D721Med (cell line): ENCODE data around the gene CLSTN2.

ENCODE experiments used
- DNase-seq: peaks from one replicate; pipeline ENCODE4 v3.0.0; 2011; ENCODE audit warnings: low spot score; ENCODE audit not compliant: insufficient read length
- FAIRE-seq: peaks from 2 replicates; lab custom pipeline; 2011; peaks lifted over from hg19 to GRCh38; lab: Jason Lieb, UNC
- CTCF ChIP-seq: IDR thresholded peaks from 2 replicates; pipeline ENCODE4 v1.5.1; 2012; ENCODE audit warnings: mild to moderate bottlenecking, control low read depth; ENCODE audit not compliant: insufficient read depth; ENCODE audit errors: missing control alignments

CLSTN2 gene

GRCh38 chr3:140089403-140090072 lies 154.6 kb downstream of the CLSTN2 start:
- TF ChIP-seq CTCF: no peak

GRCh38 chr3:140091143-140091542 lies 156.2 kb downstream of the CLSTN2 start:
- FAIRE-seq (no peak), DNase-seq (no peak)
- TF ChIP-seq CTCF: no peak

More at GRCh38 chr3:140089403-140090072, 154.6 kb downstream of the CLSTN2 start:
- FAIRE-seq: no peak
- DNase-seq: no peak

- FAIRE-seq: no peak
- no peak for DNase-seq
- peak; percentile 33 for TF ChIP-seq CTCF
These were observed 158.0 kb downstream of the CLSTN2 start for GRCh38 chr3:140092848-140093536.

- DNase-seq: no peak
- TF ChIP-seq CTCF: no peak
- FAIRE-seq: no peak
These were observed 158.8 kb downstream of the CLSTN2 start for GRCh38 chr3:140093742-140094141.

- FAIRE-seq (no peak), DNase-seq (no peak)
- no peak for TF ChIP-seq CTCF
These were observed 159.5 kb downstream of the CLSTN2 start for GRCh38 chr3:140094487-140094886.

GRCh38 chr3:140096037-140096436 lies 161.1 kb downstream of the CLSTN2 start:
- no peak for DNase-seq
- no peak for TF ChIP-seq CTCF
- no peak for FAIRE-seq
